Measurements from ENCODE around the gene FRK.

FRK gene

DNA sequence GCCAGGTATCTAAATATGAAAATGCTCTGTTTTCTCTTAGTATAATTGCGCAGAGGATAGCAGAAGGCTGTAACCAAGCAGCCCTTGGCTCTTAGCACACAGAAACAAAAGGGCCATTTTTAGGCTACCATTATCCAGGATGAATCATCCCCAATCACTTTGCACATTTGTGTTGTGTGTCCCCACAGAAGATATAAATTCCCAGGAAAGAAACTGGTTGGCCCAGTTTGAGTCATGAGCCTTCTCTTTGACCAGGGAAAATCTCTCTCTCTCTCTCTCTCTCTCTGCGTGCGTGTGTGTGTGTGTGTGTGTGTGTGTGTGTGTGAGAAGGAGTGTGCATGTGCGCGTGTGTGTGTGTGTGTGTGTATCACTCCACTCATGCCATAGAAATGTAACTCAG lies 178.5 kb downstream of the FRK start:
- TF ChIP-seq, protein P1, sequence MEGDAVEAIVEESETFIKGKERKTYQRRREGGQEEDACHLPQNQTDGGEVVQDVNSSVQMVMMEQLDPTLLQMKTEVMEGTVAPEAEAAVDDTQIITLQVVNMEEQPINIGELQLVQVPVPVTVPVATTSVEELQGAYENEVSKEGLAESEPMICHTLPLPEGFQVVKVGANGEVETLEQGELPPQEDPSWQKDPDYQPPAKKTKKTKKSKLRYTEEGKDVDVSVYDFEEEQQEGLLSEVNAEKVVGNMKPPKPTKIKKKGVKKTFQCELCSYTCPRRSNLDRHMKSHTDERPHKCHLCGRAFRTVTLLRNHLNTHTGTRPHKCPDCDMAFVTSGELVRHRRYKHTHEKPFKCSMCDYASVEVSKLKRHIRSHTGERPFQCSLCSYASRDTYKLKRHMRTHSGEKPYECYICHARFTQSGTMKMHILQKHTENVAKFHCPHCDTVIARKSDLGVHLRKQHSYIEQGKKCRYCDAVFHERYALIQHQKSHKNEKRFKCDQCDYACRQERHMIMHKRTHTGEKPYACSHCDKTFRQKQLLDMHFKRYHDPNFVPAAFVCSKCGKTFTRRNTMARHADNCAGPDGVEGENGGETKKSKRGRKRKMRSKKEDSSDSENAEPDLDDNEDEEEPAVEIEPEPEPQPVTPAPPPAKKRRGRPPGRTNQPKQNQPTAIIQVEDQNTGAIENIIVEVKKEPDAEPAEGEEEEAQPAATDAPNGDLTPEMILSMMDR (IDR thresholded peaks at IDR 0.05; ENCODE audit: extremely low read depth, insufficient read depth, missing control alignments): no peak
- in situ Hi-C loops (cut with MboI; ENCODE audit: low pct_unique_long_range_greater_than_20kb, low sequenced_read_pairs, unreplicated experiment): no loop called here
- no peak for DNase-seq (ENCODE audit: low spot score)

All from GM13977 (cell line).